SK-N-SH treated with all-trans-retinoic acid at 6 μM for 48 hours (cell line): ENCODE results near the gene UBXN6.

Experiments
- ISL1 ChIP-seq: fragments of 250-450 bp; sonication (Bioruptor Pico); IDR thresholded peaks from 2 replicates; pipeline ENCODE4 v2.1.2; 2022; ENCODE audit warnings: mild to moderate bottlenecking, moderate library complexity
- RARB ChIP-seq: fragments of 250-450 bp; sonication (Bioruptor Pico); IDR thresholded peaks from 2 replicates; pipeline ENCODE4 v1.8.0; 2021; ENCODE audit warnings: mild to moderate bottlenecking, moderate library complexity
- TCF4 ChIP-seq: fragments of 250-450 bp; sonication (Bioruptor Pico); IDR thresholded peaks from 2 replicates; pipeline ENCODE4 v1.8.0; 2021; ENCODE audit warnings: mild to moderate bottlenecking, moderate library complexity, borderline replicate concordance
- TOX ChIP-seq: fragments of 250-450 bp; sonication (Bioruptor Pico); IDR thresholded peaks from 2 replicates; pipeline ENCODE4 v1.8.0; 2021; ENCODE audit warnings: mild to moderate bottlenecking, moderate library complexity, borderline replicate concordance
- TSHZ2 ChIP-seq: fragments of 250-450 bp; sonication (Bioruptor Pico); IDR thresholded peaks from 2 replicates; pipeline ENCODE4 v1.5.0; 2020; ENCODE audit warnings: mild to moderate bottlenecking, moderate library complexity

- TF ChIP-seq TCF4 (CRISPR knock-in tag) (no peak), RARB (CRISPR knock-in tag) (no peak), TSHZ2 (CRISPR knock-in tag) (no peak), TOX (CRISPR knock-in tag) (no peak), ISL1 (no peak)
These were observed 8.5 kb downstream of the UBXN6 start for GRCh38 chr19:4449022-4449638.
